LNCaP clone FGC (cell line): Measurements from ENCODE around the gene TAPT1.

Experiments
- DNase-seq: peaks from one replicate; pipeline ENCODE4 v3.0.0-alpha.2; 2011; ENCODE audit warnings: low read depth
- H3K4me3 ChIP-seq: 2 replicates; pipeline ENCODE4 v1.5.1; 2011; ENCODE audit warnings: mild to moderate bottlenecking, low read depth, low read length, control low read depth
- CTCF ChIP-seq: IDR thresholded peaks from 2 replicates; pipeline ENCODE4 v1.5.1; 2012; ENCODE audit warnings: mild to moderate bottlenecking; ENCODE audit not compliant: control insufficient read depth, insufficient read depth; ENCODE audit errors: extremely low read depth

Gene TAPT1

DNA sequence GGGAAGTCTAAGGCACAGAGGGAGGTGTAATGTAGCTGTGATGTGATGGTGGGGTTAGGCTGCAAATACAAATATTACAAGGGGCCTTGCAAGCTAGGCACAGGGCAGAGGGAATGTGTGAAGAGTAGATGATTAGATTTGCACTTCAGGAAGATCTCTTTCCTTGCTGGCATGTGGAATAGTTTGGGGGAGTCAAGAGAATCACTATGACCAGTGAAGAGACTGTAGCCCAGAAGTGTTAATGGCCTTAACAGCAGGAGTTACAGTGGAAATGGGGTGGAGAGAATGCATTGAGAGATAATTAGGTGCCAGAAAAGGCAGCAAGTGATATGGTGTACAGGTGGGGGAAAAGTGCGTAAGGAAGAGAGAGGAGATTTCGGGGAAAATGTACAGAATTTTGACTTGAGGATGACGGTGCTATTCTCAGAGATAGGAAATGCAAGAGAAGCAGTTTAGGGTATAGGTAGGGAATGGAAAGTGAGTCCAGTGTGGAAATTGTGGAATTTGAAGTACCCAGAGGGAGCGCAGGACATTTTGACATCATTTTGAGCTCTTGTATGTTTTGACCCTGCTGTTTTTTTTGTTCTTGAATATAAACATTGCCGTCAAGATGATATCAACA lies 10.2 kb upstream of the TAPT1 start:
- DNase-seq: no peak
- H3K4me3 ChIP-seq: no peak overlapping the region
- no peak for TF ChIP-seq CTCF

GRCh38 chr4:16235209-16235608 lies 8.9 kb upstream of the TAPT1 start:
- no peak for TF ChIP-seq CTCF
- no peak for DNase-seq
- no peak overlapping the region for H3K4me3 ChIP-seq

DNA sequence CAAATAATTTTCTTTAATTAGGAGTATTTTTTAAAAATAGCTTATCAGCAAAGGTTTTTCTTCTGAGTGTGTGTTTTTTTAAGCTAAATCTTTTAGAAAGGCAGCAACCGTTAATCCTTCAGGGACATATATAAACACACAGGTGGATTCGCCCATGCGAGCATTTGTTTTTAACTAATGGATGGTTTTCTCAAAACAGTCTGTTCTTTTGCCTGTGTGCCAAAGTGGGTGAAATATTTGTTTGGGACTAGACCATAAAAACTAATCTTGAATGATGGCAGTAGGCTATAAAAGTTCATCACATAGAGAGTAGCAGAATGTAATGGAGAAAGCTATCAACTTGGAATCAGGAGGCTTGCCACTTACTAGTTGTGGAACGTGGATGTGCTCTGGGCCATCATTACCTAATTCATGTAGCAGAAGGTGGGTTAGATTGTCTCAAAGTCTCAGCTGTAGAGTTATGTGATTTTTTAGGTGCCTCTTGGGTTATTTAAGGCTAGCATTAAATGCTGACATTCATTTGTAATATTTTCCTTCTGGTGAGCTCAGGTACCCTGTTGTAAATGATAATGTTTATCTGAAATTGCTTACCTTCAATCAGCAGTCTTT lies 7.4 kb upstream of the TAPT1 start:
- H3K4me3 ChIP-seq: no peak overlapping the region
- no peak for DNase-seq
- TF ChIP-seq CTCF: no peak

GRCh38 chr4:16231570-16232245 lies 5.4 kb upstream of the TAPT1 start:
- DNase-seq: no peak
- TF ChIP-seq CTCF: no peak
- H3K4me3 ChIP-seq: no peak overlapping the region

- H3K4me3 ChIP-seq: no peak overlapping the region
- TF ChIP-seq CTCF: no peak
These were observed 4.0 kb upstream of the TAPT1 start for GRCh38 chr4:16230308-16230707.

GRCh38 chr4:16229604-16230003 lies 3.3 kb upstream of the TAPT1 start:
- no peak overlapping the region for H3K4me3 ChIP-seq
- DNase-seq: no peak
- no peak for TF ChIP-seq CTCF

More at GRCh38 chr4:16230308-16230707, 4.0 kb upstream of the TAPT1 start:
- no peak for DNase-seq

DNA sequence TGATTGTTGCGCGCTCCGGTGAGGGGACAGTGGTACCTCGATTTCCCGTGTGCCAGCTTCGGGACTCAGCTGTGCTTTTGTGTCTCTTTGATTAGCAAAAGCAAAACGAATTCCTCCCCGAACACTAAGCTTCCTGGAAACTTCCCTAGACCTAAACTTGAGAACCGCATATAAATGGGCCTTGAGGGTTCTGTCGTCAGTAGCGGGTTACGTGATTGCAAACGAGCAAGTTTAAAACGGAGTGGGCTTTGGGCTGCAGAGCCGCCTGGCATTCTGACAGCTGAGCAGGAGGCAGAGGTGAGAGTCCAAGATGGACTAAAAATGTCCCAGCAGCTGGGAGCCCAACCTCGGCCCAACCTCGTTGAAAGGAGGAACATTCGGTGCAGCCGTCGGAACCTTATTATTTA lies 1.2 kb upstream of the TAPT1 start:
- no peak for TF ChIP-seq CTCF
- DNase-seq: no peak
- H3K4me3 ChIP-seq: peak overlapping the region; percentile 83
